Right ventricle myocardium inferior (tissue), 1 donor: ENCODE results near the gene ORAI2. TPM values are rescaled to one million over a fixed set of nuclear protein-coding genes. Genes with fewer than 3 reads are reported as not detected.

Experiments used
- microRNA-seq: library from miRNA; unstranded; fragments of <30 nt; microRNA quantifications from one replicate; pipeline ENCODE4 v1.2.0, GENCODE V29; 2020
- total RNA-seq: library from RNA; stranded (reverse); fragmentation: NEBNext Ultra II Directional; extraction: Animal tissue kit (Norgen Biotek cat#: 25700); gene quantifications from one replicate; pipeline ENCODE4 v1.2.1, GENCODE V29; 2021
- donor health status: DM: no; HTN: yes; CAD: no; lungs with severe emphysema.

ORAI2 gene
- total RNA-seq, 1 donor from 2014 or later, result 3.0 TPM

Small RNAs within 50 kb of the gene (microRNA-seq; reads per million reads assigned to microRNA genes)
- gene MIR4467 (not detected), gene MIR5090 (not detected), gene MIR548O (not detected)

Other genes starting within 250 kb of the ORAI2 start
- 1.2 TPM for gene SH2B2, start 146.7 kb upstream of the ORAI2 start, total RNA-seq
- gene SPDYE6, start 77.1 kb upstream of the ORAI2 start, total RNA-seq, result not detected
- gene PRKRIP1, start 37.2 kb upstream of the ORAI2 start, total RNA-seq, result 10.6 TPM
- 5.8 TPM for gene ALKBH4, start 31.3 kb downstream of the ORAI2 start, total RNA-seq
- gene LRWD1, start 31.4 kb downstream of the ORAI2 start, total RNA-seq, result 10.0 TPM
- gene POLR2J, start 45.3 kb downstream of the ORAI2 start, total RNA-seq, result 49.0 TPM
- gene RASA4B, start 84.2 kb downstream of the ORAI2 start, total RNA-seq, result 7.8 TPM
- gene UPK3BL2, start 110.1 kb downstream of the ORAI2 start, total RNA-seq, result 2.8 TPM
- gene SPDYE2, start 117.7 kb downstream of the ORAI2 start, total RNA-seq, result not detected
- 8.3 TPM for gene POLR2J3, start 139.0 kb downstream of the ORAI2 start, total RNA-seq
- gene RASA4, start 183.2 kb downstream of the ORAI2 start, total RNA-seq, result 17.1 TPM
- 8.4 TPM for gene UPK3BL1, start 209.2 kb downstream of the ORAI2 start, total RNA-seq
- gene SPDYE2B, start 216.7 kb downstream of the ORAI2 start, total RNA-seq, result not detected
- gene POLR2J2, start 238.1 kb downstream of the ORAI2 start, total RNA-seq, result 4.6 TPM